A549 treated with DMSO at 1 μM for 4 hours (cell line): ENCODE data around the gene OR13G1. TPM values are rescaled to one million over a fixed set of nuclear protein-coding genes. Genes with fewer than 3 reads are reported as not detected.

Source experiments
- total RNA-seq: library from RNA; stranded (reverse); fragments of 200-300 nt; extraction: Qiagen RNA extraction; gene quantifications from 5 replicates; pipeline ENCODE4 v1.2.3, GENCODE V29; 2022; ENCODE audit warnings: low read depth

The OR13G1 gene, protein sequence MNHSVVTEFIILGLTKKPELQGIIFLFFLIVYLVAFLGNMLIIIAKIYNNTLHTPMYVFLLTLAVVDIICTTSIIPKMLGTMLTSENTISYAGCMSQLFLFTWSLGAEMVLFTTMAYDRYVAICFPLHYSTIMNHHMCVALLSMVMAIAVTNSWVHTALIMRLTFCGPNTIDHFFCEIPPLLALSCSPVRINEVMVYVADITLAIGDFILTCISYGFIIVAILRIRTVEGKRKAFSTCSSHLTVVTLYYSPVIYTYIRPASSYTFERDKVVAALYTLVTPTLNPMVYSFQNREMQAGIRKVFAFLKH
- not detected in 5 replicates for total RNA-seq

DNA sequence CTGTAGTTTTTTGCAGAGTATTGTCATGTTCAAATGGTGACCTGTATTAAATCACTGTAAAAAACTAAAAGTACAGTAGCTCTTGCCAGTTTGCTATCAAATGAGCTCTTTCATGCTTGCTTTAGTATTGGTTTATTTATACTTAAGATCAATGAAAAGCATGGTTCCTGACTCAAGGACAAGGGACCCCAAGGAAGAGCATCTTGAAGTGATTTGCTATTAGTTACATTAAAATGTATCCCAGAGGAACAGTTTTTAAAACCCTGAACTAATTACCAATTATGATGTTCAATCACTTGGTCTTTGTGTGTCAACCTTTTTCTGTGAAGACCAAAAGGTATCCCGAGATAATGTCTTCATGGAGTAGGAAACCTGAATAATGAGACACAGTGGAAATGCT lies at the start of gene OR13G1:
Gene OR13G1 (minus strand): TSS at position 101 of the 400 bp plus-strand sequence. CDS start 6,698 bp downstream, outside the sequence.

DNA sequence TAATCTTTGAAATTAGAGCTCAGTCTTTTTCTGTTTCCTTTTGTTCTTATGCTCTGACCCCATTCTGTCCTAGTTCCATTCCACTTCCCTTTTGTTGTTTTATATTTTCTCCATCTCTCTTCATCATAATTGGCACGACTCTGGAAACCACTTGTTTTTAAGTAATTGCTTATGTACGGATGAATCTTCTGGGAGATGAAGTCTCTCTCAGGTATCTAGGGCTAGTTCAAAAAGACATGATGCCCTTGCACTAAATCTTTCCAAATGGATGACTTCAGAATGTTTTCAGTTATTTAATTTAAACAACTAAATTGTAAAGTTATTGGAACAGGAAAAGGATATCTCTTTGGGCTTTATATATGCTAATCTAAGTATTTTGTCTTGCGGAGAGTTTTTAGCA lies 37.0 kb upstream of the OR13G1 start, which contains the start of gene OR6F1:
Gene OR6F1 (minus strand): TSS at position 101 of the 400 bp plus-strand sequence. CDS start 3,891 bp downstream, outside the sequence.

Other genes starting within 250 kb of the OR13G1 start
- gene OR2B11, start 221.6 kb downstream of the OR13G1 start, total RNA-seq = not detected in 5 replicates
- not detected in 5 replicates for gene OR2C3, start 143.3 kb downstream of the OR13G1 start, total RNA-seq
- not detected in 5 replicates for gene GCSAML, start 130.6 kb downstream of the OR13G1 start, total RNA-seq
- not detected in 5 replicates for gene OR2G2, start 91.4 kb downstream of the OR13G1 start, total RNA-seq
- gene OR2G3, start 74.2 kb downstream of the OR13G1 start, total RNA-seq = not detected in 5 replicates
- gene OR6F1, start 36.9 kb upstream of the OR13G1 start, total RNA-seq = not detected in 5 replicates
- not detected in 5 replicates for gene OR14K1, start 58.9 kb upstream of the OR13G1 start, total RNA-seq
- gene OR14A2, start 68.4 kb upstream of the OR13G1 start, total RNA-seq = not detected in 5 replicates
- not detected in 5 replicates for gene OR1C1, start 80.8 kb upstream of the OR13G1 start, total RNA-seq
- gene OR14A16, start 144.4 kb upstream of the OR13G1 start, total RNA-seq = not detected in 5 replicates
- gene OR11L1, start 162.2 kb upstream of the OR13G1 start, total RNA-seq = not detected in 5 replicates
- not detected in 5 replicates for gene TRIM58, start 177.4 kb upstream of the OR13G1 start, total RNA-seq
- not detected in 5 replicates for gene OR2W3, start 215.8 kb upstream of the OR13G1 start, total RNA-seq
- gene OR2T8, start 240.5 kb upstream of the OR13G1 start, total RNA-seq = not detected in 5 replicates
- gene OR2AJ1, start 245.2 kb upstream of the OR13G1 start, total RNA-seq = not detected in 5 replicates